Amniotic stem cell (primary cell): ENCODE measurements around the gene FGF21.
"Not testable (repeated sequence)": the region's sequence is repeated elsewhere in the genome, so short reads cannot be mapped to it uniquely, and the experiment has no call there.

ENCODE experiments used
- DNase-seq: peaks from one replicate; lab custom pipeline; 2025; lab: John Stamatoyannopoulos, UW

The FGF21 gene

GRCh38 chr19:48751845-48752495 is 3.4 kb upstream of the FGF21 start:
- no peak for DNase-seq

DNA sequence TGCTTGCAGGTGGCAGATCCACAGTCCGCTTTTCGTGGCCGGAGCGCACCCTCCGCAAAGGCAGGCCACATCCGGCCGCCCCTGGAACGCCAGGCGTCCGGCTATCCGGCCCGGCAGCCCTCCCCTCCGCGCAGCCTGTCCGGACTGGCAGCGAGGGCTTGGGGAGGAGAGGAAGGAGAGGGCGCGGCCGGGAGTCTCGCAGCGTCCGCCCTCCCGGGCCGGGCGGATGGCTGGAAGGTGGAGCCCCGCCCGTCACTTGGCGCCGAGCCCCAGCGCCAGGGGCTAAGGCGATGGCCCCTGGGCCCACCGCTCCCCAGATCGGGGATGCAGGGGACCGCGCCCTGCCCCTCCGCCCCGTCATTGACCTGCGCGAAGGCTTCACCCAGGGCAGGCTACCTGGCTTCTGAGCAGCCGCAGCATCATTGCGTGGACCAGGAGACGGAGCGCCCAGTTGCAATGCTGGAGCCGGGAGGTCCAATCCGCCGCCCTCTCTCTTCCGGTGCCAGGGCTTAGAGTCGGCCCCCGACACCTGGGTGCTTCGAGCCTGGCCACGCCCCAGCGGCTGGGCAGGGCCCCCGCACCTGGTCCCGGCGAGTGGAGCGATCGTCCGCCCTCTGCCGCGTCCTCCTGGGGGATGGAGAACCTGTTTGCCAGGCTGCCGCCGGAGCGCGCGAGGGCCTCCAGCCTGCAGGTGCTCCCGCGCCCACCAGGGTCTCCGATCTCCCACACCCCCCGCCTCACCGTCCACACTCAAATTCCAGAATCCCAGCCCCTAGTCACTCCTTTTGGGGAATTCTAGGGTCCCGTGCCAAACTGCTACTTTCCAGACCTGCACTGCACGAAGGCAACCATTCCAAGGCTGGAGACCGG is 2.6 kb upstream of the FGF21 start, which contains the start of gene FUT1:
Gene FUT1, minus strand, starts transcription at position 146 of the 870 bp plus-strand sequence. CDS start 1,360 bp downstream, outside the sequence.
- DNase-seq = no peak

DNA sequence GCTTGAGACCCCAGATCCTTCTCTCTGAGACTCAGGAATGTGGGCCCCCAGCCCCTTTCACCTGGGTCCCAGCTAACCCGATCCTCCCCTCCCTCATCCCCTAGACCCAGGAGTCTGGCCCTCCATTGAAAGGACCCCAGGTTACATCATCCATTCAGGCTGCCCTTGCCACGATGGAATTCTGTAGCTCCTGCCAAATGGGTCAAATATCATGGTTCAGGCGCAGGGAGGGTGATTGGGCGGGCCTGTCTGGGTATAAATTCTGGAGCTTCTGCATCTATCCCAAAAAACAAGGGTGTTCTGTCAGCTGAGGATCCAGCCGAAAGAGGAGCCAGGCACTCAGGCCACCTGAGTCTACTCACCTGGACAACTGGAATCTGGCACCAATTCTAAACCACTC is 463 bp downstream of the FGF21 start:
- no peak for DNase-seq

GRCh38 chr19:48756212-48756611 is 888 bp downstream of the FGF21 start:
- no peak for DNase-seq

DNA sequence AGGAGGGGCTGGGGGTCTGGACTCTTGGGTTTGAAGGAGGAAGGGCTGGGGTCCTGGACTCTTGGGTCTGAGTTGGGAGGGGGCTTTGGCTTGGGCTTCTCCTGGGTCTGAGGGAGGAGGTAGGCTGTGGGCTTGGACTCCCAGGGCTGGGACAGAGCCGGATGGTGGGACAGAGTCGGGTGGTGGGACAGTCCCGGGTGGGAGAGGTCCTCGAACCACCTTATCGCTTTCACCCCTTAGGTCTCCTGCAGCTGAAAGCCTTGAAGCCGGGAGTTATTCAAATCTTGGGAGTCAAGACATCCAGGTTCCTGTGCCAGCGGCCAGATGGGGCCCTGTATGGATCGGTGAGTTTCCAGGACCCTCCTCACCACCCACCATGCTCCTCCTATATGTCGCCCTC is 1.4 kb downstream of the FGF21 start:
- no peak for DNase-seq

GRCh38 chr19:48757089-48757675 is 1.9 kb downstream of the FGF21 start:
- DNase-seq = no peak

GRCh38 chr19:48757741-48758144 is 2.4 kb downstream of the FGF21 start:
- DNase-seq = no peak

DNA sequence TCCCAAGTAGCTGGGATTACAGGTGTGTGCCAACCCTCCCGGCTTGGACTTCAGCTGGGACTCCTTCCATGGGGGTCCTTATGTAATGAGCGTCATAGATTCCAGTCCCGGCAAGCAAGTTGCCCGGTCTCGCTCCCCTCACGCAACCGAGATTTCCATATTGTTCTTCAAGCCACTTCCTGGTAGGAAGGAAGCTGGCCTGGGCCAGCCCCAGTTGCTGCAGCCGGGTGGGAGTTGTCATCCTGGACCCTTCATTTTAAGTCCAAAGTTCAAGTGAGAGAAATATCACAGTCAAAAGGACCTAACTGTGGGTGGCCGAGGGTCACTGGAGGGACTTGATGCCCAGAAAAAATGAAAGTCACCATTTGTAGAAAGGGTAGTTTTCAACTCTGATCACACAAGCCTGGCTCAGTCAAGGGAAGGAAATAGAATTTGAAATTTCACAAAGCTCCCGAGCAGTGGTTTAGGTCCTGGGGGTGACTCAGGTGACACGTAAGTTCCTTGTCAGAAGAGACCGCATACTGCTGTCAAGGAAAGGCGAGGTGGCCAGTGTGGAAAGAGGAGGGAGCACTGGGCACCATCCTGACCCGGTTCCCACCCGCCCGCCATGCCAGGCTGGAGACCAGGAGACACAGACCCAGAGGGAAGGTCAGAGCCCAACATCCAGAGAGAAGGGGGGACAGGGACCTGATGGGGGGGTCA is 5.3 kb downstream of the FGF21 start:
- no peak for DNase-seq

DNA sequence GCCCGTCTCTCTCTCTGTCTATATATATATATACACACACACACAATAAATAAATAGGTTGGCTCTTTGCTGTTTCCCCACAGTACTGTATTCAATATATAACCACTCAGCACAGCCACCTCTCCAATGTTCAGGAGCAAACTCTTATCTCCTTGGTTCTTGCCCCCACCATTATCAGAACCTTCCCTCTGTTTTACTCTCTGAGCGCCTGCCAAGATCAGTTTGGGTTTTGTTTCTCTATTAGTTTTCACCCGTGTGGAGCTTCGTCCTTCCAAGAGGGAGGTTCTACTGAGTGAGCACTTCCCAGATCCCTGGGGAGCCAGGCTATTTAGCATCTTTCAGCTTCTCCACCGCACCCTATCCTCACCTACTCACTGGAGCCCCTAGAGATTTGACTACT is 10.5 kb downstream of the FGF21 start:
- DNase-seq = not testable (repeated sequence)

DNA sequence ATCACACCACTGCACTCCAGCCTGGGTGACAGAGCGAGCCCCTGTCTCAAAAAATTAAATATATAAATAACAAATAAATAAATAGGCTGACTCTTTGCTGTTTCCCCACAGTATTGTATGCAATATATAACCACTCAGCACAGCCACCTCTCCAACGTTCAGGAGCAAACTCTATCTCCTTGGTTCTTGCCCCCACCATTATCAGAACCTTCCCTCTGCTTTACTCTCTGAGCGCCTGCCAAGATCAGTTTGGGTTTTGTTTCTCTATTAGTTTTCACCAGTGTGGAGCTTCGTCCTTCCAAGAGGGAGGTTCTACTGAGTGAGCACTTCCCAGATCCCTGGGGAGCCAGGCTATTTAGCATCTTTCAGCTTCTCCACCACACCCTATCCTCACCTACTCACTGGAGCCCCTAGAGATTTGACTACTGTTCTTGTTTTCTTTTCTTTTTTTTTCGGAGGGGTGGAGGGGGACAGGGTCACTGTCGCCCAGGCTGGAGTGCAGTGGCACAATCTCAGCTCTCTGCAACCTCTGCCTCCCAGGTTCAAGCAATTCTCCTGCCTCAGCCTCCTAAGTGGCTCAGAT is 12.9 kb downstream of the FGF21 start:
- not testable (repeated sequence) for DNase-seq

DNA sequence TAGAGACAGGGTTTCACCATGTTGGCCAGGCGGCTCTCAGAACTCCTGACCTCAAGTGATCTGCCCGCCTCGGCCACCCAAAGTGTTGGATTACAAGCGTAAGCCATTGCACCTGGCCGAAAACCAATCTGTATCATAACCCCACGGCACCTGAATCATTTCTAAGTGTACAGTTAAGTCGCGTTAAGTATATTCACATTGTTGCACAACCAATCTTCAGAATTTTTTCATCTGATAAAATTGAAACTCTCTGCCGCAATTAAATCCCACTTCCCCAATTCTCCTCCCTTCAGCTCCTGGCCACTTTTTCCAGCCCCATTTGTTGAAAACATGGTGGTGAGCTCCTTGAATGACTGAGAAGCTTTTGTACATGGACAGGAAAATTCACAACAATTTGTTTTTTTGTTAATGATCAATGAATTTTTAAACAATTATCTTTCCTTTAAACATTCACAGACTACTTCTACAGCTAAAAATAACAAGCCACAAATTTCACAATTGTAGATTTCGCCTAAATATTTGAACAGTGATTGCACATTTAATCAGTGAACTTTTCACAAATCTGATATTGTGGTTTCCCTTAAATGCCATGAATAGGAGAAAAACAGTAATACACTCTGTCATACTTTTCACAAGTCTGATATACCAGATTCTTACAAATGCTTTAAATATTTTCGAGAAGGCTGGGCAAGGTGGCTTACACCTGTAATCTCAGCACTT is 13.8 kb downstream of the FGF21 start:
- DNase-seq = no peak

GRCh38 chr19:48770266-48770665 is 14.9 kb downstream of the FGF21 start:
- no peak for DNase-seq

DNA sequence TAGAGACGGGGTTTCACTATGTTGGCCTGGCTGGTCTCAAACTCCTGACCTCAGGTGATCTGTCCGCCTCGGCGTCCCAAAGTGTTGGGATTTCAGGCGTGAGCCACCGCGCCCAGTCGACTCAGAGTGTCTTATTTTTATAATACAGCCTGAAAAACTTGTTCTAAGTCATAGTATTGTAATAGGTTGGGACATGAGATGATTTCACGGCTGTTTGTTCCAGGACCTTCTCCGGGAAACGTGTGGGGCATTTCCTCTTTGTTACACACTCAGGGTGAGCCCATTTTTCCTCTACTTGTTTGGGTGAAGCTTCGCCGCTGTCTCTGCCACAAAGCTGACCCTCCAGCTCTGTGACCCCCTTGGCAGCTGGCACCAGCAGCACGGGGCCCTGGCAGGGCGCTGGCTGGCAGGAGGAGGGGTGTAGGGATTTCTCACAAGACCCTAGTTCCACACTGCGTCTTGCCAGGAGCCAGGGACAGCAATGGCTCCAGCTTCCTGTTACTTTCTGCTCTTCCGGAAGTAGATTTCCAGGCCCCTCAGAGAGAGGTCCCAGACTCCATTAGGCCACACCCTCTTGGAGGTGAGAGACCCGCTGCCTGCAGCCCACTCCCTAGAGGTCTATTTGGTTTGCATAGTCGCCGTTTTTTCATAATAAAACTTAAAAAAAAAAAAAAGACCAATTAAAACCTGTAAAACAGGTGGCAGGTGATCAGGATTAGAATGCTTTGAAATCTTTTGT is 15.6 kb downstream of the FGF21 start:
- DNase-seq = no peak

GRCh38 chr19:48772503-48772953 is 17.2 kb downstream of the FGF21 start:
- DNase-seq = no peak

GRCh38 chr19:48777139-48777538 is 21.8 kb downstream of the FGF21 start:
- no peak for DNase-seq

DNA sequence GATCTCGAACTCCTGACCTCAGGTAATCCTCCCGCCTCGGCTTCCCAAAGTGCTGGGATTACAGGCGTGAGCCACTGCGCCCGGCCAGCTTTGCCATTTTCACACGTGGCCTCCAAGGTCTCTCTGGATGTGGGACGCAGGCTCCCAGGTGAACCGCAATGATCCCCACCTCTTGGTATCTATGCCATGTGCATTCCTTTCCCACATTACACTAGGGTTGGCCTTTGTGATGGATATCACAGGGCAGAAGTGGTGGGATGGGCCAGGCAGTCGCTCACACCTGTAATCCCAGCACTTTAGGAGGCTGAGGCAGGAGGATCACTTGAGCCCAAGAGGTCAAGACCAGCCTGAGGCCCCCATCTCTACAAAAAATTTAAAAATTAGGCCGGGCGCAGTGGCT is 22.4 kb downstream of the FGF21 start:
- DNase-seq = no peak

GRCh38 chr19:48779636-48780035 is 24.3 kb downstream of the FGF21 start:
- no peak for DNase-seq

- DNase-seq = no peak
These were observed 25.5 kb downstream of the FGF21 start for GRCh38 chr19:48780631-48781391.

GRCh38 chr19:48784527-48784926 is 29.2 kb downstream of the FGF21 start:
- DNase-seq = no peak

- not testable (repeated sequence) for DNase-seq
These were observed 31.1 kb downstream of the FGF21 start for GRCh38 chr19:48786422-48786821.
